GM18499 (cell line): ENCODE measurements around the gene FAM53B.

Experiments
- ATAC-seq: cut with Tn5 transposase; IDR thresholded peaks from one replicate; pipeline ENCODE4 v1.9.1; 2021; ENCODE audit warnings: moderate number of reproducible peaks; ENCODE audit not compliant: insufficient read depth, unreplicated experiment

Gene FAM53B

GRCh38 chr10:124639206-124639605 lies 105.0 kb downstream of the FAM53B start:
- ATAC-seq = no peak

GRCh38 chr10:124637746-124638145 lies 106.4 kb downstream of the FAM53B start:
- ATAC-seq = no peak

GRCh38 chr10:124637091-124637700 lies 107.0 kb downstream of the FAM53B start:
- ATAC-seq = no peak

GRCh38 chr10:124636271-124636995 lies 107.7 kb downstream of the FAM53B start:
- no peak for ATAC-seq

- no peak for ATAC-seq
Measured at GRCh38 chr10:124632566-124632965, 111.6 kb downstream of the FAM53B start.

GRCh38 chr10:124632064-124632531 lies 112.1 kb downstream of the FAM53B start:
- ATAC-seq = no peak

GRCh38 chr10:124630551-124630950 lies 113.6 kb downstream of the FAM53B start:
- ATAC-seq = no peak

- no peak for ATAC-seq
Measured at GRCh38 chr10:124629842-124630241, 114.3 kb downstream of the FAM53B start.

- no peak for ATAC-seq
Measured at GRCh38 chr10:124629415-124629814, 114.8 kb downstream of the FAM53B start.

GRCh38 chr10:124628676-124629021 lies 115.5 kb downstream of the FAM53B start:
- no peak for ATAC-seq

GRCh38 chr10:124627866-124628675 lies 116.1 kb downstream of the FAM53B start:
- ATAC-seq = no peak

- peak; percentile 58 for ATAC-seq
Measured at GRCh38 chr10:124626759-124627380, 117.3 kb downstream of the FAM53B start.

- ATAC-seq = no peak
Measured at GRCh38 chr10:124625831-124626238, 118.3 kb downstream of the FAM53B start.

GRCh38 chr10:124624895-124625294 lies 119.3 kb downstream of the FAM53B start:
- no peak for ATAC-seq

- ATAC-seq = no peak
Measured at GRCh38 chr10:124624466-124624865, 119.7 kb downstream of the FAM53B start.

- ATAC-seq = no peak
Measured at GRCh38 chr10:124624006-124624405, 120.2 kb downstream of the FAM53B start.

GRCh38 chr10:124622866-124623536 lies 121.2 kb downstream of the FAM53B start:
- ATAC-seq = no peak

GRCh38 chr10:124622158-124622557 lies 122.0 kb downstream of the FAM53B start:
- no peak for ATAC-seq

GRCh38 chr10:124621637-124622036 lies 122.5 kb downstream of the FAM53B start:
- ATAC-seq = no peak

GRCh38 chr10:124619802-124620490 lies 124.2 kb downstream of the FAM53B start:
- no peak for ATAC-seq
